ENCODE data around the gene EDA. TPM values are rescaled to one million over a fixed set of nuclear protein-coding genes. Genes with fewer than 3 reads are reported as not detected.
"Not testable (repeated sequence)": the region's sequence is repeated elsewhere in the genome, so short reads cannot be mapped to it uniquely, and the experiment has no call there.

Gene EDA
- total RNA-seq, 1 experiment from 2014 or later = 5.2 TPM

DNA sequence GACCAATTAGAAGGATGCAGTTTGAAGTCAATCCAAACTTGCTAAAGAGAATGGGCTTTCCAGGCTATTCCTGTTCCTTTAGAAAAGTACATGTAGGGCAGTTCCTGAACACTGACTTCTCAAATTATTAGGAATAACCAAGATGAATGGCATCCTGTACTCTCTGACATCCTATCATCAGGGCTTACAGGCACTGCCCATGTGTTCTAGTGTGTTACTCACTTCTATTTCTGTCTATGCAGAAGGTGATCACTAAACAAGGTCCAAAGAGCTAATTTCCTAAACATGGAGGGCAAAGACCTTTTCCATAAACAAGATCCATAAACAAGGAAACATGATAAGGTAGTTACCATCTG lies 380.2 kb downstream of the EDA start:
- no peak overlapping the region for H3K4me2 ChIP-seq (ENCODE audit: low read length)
- H3K79me2 ChIP-seq (ENCODE audit: insufficient read depth, low read length) = no peaks in the 10 kb centered on the region
- H4K20me1 ChIP-seq (ENCODE audit: insufficient read depth) = no peaks in the 10 kb centered on the region
- H3K9me3 ChIP-seq (ENCODE audit: control insufficient read depth in 1 of 2, insufficient read depth in 1 of 2, low read depth in 1 of 2, low read length in 2 of 2) = no peaks in the 10 kb centered on the region
- TF ChIP-seq, protein P1, sequence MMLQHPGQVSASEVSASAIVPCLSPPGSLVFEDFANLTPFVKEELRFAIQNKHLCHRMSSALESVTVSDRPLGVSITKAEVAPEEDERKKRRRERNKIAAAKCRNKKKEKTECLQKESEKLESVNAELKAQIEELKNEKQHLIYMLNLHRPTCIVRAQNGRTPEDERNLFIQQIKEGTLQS (IDR thresholded peaks at IDR 0.05) = no peak
- TF ChIP-seq POLR2A (IDR thresholded peaks at IDR 0.05; ENCODE audit: borderline replicate concordance, extremely low read depth, insufficient read depth, insufficient read length) (no peak), TCF7L2 (IDR thresholded peaks at IDR 0.05; ENCODE audit: borderline replicate concordance, extremely low read depth, insufficient read depth, insufficient read length) (no peak), FOSL1 (IDR thresholded peaks at IDR 0.05; ENCODE audit: low read depth) (no peak), EZH2 (IDR thresholded peaks at IDR 0.05) (no peak), RAD21 (IDR thresholded peaks at IDR 0.05; ENCODE audit: low read depth) (no peak), ELF1 (IDR thresholded peaks at IDR 0.05; ENCODE audit: borderline replicate concordance, low read depth) (no peak), EGR1 (IDR thresholded peaks at IDR 0.05; ENCODE audit: low read depth) (no peak), JUND (IDR thresholded peaks at IDR 0.05) (no peak), CEBPB (IDR thresholded peaks at IDR 0.05; ENCODE audit: low read depth) (no peak), EZH2phosphoT487 (IDR thresholded peaks at IDR 0.05; ENCODE audit: borderline replicate concordance) (no peak)
- TF ChIP-seq, protein P2, sequence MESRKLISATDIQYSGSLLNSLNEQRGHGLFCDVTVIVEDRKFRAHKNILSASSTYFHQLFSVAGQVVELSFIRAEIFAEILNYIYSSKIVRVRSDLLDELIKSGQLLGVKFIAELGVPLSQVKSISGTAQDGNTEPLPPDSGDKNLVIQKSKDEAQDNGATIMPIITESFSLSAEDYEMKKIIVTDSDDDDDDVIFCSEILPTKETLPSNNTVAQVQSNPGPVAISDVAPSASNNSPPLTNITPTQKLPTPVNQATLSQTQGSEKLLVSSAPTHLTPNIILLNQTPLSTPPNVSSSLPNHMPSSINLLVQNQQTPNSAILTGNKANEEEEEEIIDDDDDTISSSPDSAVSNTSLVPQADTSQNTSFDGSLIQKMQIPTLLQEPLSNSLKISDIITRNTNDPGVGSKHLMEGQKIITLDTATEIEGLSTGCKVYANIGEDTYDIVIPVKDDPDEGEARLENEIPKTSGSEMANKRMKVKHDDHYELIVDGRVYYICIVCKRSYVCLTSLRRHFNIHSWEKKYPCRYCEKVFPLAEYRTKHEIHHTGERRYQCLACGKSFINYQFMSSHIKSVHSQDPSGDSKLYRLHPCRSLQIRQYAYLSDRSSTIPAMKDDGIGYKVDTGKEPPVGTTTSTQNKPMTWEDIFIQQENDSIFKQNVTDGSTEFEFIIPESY (IDR thresholded peaks at IDR 0.05; ENCODE audit: extremely low read depth, insufficient replicate concordance, low read length) = no peak
- TF ChIP-seq, protein P3, sequence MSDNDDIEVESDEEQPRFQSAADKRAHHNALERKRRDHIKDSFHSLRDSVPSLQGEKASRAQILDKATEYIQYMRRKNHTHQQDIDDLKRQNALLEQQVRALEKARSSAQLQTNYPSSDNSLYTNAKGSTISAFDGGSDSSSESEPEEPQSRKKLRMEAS (IDR thresholded peaks at IDR 0.05) = no peak
- CTCF ChIA-PET = no interaction called here
- BruUV-seq (replicated peaks) = no TSS peak
- ATAC-seq = no peak
- no peaks in the 10 kb centered on the region for H3K4me1 ChIP-seq (ENCODE audit: control insufficient read depth in 1 of 2, insufficient read depth in 2 of 2, low read length in 2 of 2)
- H2AFZ ChIP-seq (ENCODE audit: low read depth, low read length, poor library complexity, severe bottlenecking) = no peak overlapping the region
- POLR2A ChIA-PET = no interaction called here
- DNase-seq (ENCODE audit: low read depth, low spot score) = no peak
- H3K4me3 ChIP-seq (replicated peaks in 1 of 2; ENCODE audit: low read depth in 1 of 2, low read length in 2 of 2) = no peak overlapping the region
- intact Hi-C loops (cut with micrococcal nuclease) = no loop called here
- no peak overlapping the region for H3K9ac ChIP-seq (ENCODE audit: low read length)
- RAD21 ChIA-PET (ENCODE audit: low non-redundant PET in 1 of 2, low total read pairs in 2 of 2, uncharacterized antibody in 2 of 2, unreplicated experiment in 2 of 2) = no interaction called here
- H3K9me2 ChIP-seq (ENCODE audit: insufficient read depth) = no peaks in the 10 kb centered on the region
- no peak overlapping the region for H3K27ac ChIP-seq (ENCODE audit: low read depth, low read length)
- no peaks in the 10 kb centered on the region for H3K36me3 ChIP-seq (ENCODE audit: control insufficient read depth in 1 of 2, insufficient read depth in 2 of 2, low read length in 2 of 2)
- no peaks in the 10 kb centered on the region for H3K27me3 ChIP-seq (ENCODE audit: insufficient read depth, low read length)

DNA sequence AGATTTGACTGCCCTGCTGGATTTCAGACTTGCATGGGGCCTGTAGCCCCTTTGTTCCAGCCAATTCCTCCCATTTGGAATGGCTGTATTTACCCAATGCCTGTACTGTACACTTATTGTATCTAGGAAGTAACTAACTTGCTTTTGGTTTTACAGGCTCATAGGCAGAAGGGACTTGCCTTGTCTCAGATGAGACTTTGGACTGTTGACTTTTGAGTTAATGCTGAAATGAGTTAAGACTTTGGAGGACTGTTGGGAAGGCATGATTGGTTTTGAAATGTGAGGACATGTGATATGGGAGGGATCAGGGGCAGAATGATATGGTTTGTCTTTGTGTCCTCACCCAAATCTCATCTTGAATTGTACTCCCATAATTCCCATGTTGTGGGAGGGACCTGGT lies 382.4 kb downstream of the EDA start:
- H3K36me3 ChIP-seq (ENCODE audit: control insufficient read depth in 1 of 2, insufficient read depth in 2 of 2, low read length in 2 of 2); H2AFZ ChIP-seq (ENCODE audit: low read depth, low read length, poor library complexity, severe bottlenecking); POLR2A ChIA-PET; H3K27ac ChIP-seq (ENCODE audit: low read depth, low read length); RAD21 ChIA-PET (ENCODE audit: low non-redundant PET in 1 of 2, low total read pairs in 2 of 2, uncharacterized antibody in 2 of 2, unreplicated experiment in 2 of 2); H3K9me3 ChIP-seq (ENCODE audit: control insufficient read depth in 1 of 2, insufficient read depth in 1 of 2, low read depth in 1 of 2, low read length in 2 of 2); CTCF ChIA-PET; H3K9ac ChIP-seq (ENCODE audit: low read length); H3K4me3 ChIP-seq (replicated peaks in 1 of 2; ENCODE audit: low read depth in 1 of 2, low read length in 2 of 2); H3K4me1 ChIP-seq (ENCODE audit: control insufficient read depth in 1 of 2, insufficient read depth in 2 of 2, low read length in 2 of 2); H3K27me3 ChIP-seq (ENCODE audit: insufficient read depth, low read length); ATAC-seq; H3K4me2 ChIP-seq (ENCODE audit: low read length); BruUV-seq (replicated peaks); DNase-seq (ENCODE audit: low read depth, low spot score); H3K79me2 ChIP-seq (ENCODE audit: insufficient read depth, low read length); intact Hi-C loops (cut with micrococcal nuclease); H3K9me2 ChIP-seq (ENCODE audit: insufficient read depth); H4K20me1 ChIP-seq (ENCODE audit: insufficient read depth): not testable (repeated sequence)
